ENCODE measurements around the gene KBTBD8. TPM values are rescaled to one million over a fixed set of nuclear protein-coding genes. Genes with fewer than 3 reads are reported as not detected.

Gene KBTBD8
- total RNA-seq, 4 donors from 2014 or later = under 0.01 to 4.8 (median 0.20) TPM

DNA sequence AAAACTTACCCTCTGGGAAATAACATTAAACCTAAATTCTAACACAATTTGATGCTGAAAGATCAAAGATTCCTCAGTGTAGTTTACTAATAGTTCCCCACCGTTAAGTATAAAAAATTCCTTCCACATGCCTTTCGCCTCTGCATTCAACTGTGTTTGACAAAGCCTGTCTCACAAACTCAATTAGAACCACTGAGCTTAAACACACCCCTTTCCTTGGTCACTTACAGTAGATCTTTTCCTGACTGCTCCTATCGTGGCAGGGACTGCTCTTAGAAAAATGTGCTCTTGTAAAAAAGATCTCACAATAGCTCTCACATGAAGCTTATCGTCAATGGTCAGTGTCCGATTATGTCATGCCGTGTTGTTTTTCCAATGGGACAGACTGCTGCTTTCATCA lies 8.9 kb upstream of the KBTBD8 start:
- H3K27me3 ChIP-seq = no peaks in the 10 kb centered on the region
- no peak overlapping the region for H3K27ac ChIP-seq
- H3K4me3 ChIP-seq = no peak overlapping the region
- no peak for DNase-seq (ENCODE audit: low spot score in 2 of 2)
- H3K36me3 ChIP-seq = no peaks in the 10 kb centered on the region
- H3K4me1 ChIP-seq = no peaks in the 10 kb centered on the region
- no peak for TF ChIP-seq EP300 (IDR thresholded peaks at IDR 0.05)
- TF ChIP-seq, protein P1, sequence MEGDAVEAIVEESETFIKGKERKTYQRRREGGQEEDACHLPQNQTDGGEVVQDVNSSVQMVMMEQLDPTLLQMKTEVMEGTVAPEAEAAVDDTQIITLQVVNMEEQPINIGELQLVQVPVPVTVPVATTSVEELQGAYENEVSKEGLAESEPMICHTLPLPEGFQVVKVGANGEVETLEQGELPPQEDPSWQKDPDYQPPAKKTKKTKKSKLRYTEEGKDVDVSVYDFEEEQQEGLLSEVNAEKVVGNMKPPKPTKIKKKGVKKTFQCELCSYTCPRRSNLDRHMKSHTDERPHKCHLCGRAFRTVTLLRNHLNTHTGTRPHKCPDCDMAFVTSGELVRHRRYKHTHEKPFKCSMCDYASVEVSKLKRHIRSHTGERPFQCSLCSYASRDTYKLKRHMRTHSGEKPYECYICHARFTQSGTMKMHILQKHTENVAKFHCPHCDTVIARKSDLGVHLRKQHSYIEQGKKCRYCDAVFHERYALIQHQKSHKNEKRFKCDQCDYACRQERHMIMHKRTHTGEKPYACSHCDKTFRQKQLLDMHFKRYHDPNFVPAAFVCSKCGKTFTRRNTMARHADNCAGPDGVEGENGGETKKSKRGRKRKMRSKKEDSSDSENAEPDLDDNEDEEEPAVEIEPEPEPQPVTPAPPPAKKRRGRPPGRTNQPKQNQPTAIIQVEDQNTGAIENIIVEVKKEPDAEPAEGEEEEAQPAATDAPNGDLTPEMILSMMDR (IDR thresholded peaks at IDR 0.05) = no peak
- TF ChIP-seq POLR2A (IDR thresholded peaks at IDR 0.05) = no peak
- WGBS, 2 donors = 23 to 37% methylated on average over 6 of the region's 6 CpGs
- no peaks in the 10 kb centered on the region for H3K9me3 ChIP-seq

DNA sequence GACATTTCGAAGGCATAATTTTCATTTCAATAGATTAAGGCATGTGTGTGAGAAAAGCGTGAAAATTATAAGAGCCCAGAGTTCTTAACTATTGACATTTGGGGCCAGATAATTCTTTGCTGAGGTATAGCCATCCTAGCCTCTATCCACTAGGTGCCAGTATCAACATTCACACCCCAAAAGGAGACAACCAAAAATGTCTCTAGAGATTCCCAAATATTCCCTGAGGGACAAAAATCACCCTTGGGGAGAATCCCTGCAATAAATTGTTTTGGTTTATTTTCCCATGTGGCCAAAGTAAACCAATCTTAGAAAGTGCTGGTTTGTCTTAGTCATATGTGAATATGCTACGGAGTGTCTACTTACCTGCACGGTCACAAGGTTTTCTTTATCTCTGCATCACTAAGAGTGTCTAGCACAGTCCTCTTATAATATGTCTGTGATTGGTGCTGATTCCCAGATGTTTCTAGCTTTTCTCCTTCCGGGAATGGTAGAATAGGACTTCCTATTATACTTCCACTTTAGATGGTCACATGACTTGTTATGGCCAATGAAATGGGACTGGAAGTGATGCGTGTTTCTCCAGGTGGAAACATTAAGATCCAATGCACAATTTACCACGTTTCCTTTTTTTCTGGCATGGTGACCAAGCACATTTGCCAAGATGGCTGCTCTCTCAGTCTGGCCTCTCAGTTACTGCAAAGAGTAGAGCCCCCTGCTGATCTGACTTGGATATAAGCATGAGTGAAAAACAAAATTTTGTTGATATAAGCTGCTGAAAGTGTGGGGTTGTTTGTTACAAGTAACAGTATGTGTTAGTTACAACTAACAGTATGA lies 8.0 kb upstream of the KBTBD8 start:
- 83 to 84% methylated on average over 7 of the region's 7 CpGs for WGBS, 2 donors
- no peak for TF ChIP-seq POLR2A (IDR thresholded peaks at IDR 0.05)
- no peak for TF ChIP-seq EP300 (IDR thresholded peaks at IDR 0.05)
- Histone ChIP-seq H3K36me3 (no peaks in the 10 kb centered on the region), H3K27me3 (no peaks in the 10 kb centered on the region), H3K4me1 (no peaks in the 10 kb centered on the region), H3K4me3 (peak overlapping the region in 1 of 4 donors; percentile 16), H3K27ac (no peak overlapping the region), H3K9me3 (no peaks in the 10 kb centered on the region)
- no peak for DNase-seq (ENCODE audit: low spot score in 2 of 2)

DNA sequence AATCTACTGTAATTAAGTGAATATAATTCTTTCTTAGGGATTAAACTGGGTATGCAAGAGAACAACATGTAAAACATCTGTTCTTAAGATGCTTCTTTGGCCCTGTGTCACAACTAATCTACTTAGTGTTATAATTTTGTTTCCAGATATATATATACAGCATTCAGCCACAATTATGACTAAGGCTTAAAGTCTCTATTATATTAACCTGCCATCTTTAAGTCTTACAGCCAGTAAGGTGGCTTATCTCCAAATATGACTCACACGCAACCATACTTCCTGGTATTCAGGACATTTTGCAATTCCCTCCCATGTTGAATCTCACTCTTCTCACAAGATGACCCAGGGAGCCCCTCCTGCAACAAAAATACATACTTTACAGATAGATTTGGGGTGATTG lies 6.6 kb upstream of the KBTBD8 start:
- Histone ChIP-seq H3K4me3 (no peak overlapping the region), H3K36me3 (no peaks in the 10 kb centered on the region), H3K4me1 (no peaks in the 10 kb centered on the region), H3K27ac (no peak overlapping the region), H3K27me3 (no peaks in the 10 kb centered on the region), H3K9me3 (no peaks in the 10 kb centered on the region)
- TF ChIP-seq POLR2A (IDR thresholded peaks at IDR 0.05) (no peak), EP300 (IDR thresholded peaks at IDR 0.05) (no peak)
- TF ChIP-seq, protein P1 (IDR thresholded peaks at IDR 0.05) = no peak
- WGBS, 2 donors = 71 to 80% methylated on average over 1 of the region's 1 CpG
- DNase-seq (ENCODE audit: low spot score in 2 of 2) = no peak

DNA sequence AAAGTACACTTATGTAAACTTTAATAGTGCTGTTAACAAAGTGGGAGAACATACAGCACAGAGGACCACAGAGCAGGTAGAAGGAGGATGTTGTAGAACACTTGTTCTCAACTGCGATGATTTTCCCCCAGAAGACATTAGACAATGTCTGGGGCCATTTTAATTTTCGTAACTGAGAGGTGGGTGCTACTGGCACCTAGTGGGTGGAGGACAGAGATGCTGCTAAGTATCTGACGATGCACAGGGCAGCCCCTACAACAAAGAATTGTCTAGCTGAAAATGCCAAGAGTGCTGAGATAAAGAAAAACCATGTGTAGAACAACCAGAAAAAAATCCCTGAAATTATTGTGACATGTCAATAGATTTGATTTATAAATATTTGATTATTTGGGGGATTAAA lies 5.0 kb upstream of the KBTBD8 start:
- H3K36me3 ChIP-seq = no peaks in the 10 kb centered on the region
- TF ChIP-seq POLR2A (IDR thresholded peaks at IDR 0.05) (no peak), EP300 (IDR thresholded peaks at IDR 0.05) (no peak)
- TF ChIP-seq, protein P1 (IDR thresholded peaks at IDR 0.05) = no peak
- no peak overlapping the region for H3K4me3 ChIP-seq
- 89 to 91% methylated on average over 3 of the region's 3 CpGs for WGBS, 2 donors
- no peaks in the 10 kb centered on the region for H3K9me3 ChIP-seq
- H3K27me3 ChIP-seq = no peaks in the 10 kb centered on the region
- no peak for DNase-seq (ENCODE audit: low spot score in 2 of 2)
- H3K4me1 ChIP-seq = peaks cover 0 to 8% (median 0%) of the 10 kb centered on the region in 4 donors
- H3K27ac ChIP-seq = no peak overlapping the region

DNA sequence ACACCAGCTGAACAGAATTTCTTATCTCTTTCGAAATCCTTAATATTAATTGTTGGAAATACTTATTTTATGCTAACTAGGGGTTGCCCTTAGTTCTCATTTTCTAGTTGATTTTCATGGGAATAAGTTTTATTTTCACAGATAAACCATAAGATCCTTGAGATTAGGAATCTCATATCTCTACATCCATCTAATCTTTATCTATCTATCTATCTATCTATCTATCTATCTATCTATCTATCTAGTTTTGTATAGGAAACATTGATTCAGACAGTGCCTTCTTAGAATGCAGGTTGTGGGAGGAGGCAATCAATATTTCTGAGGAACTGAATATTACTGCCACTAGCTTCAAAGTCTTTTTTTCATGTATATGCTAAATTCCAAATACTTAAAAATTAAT lies 3.5 kb upstream of the KBTBD8 start:
- no peaks in the 10 kb centered on the region for H3K27me3 ChIP-seq
- 72 to 73% methylated on average over 1 of the region's 1 CpG for WGBS, 2 donors
- no peak overlapping the region for H3K27ac ChIP-seq
- no peak for TF ChIP-seq EP300 (IDR thresholded peaks at IDR 0.05)
- no peak for TF ChIP-seq POLR2A (IDR thresholded peaks at IDR 0.05)
- TF ChIP-seq, protein P1 (IDR thresholded peaks at IDR 0.05) = no peak
- H3K4me3 ChIP-seq = no peak overlapping the region
- DNase-seq (ENCODE audit: low spot score in 2 of 2) = no peak
- H3K36me3 ChIP-seq = no peaks in the 10 kb centered on the region
- no peaks in the 10 kb centered on the region for H3K9me3 ChIP-seq
- peaks cover 0 to 18% (median 9%) of the 10 kb centered on the region in 4 donors for H3K4me1 ChIP-seq

Data from tibial nerve (tissue), 4 donors.